HG02885 (cell line): ENCODE data around the gene PIAS1.

Source experiments
- ATAC-seq: cut with Tn5 transposase; IDR thresholded peaks from one replicate; pipeline ENCODE4 v1.9.1; 2021; ENCODE audit warnings: mild to moderate bottlenecking; ENCODE audit not compliant: unreplicated experiment, poor library complexity

Gene PIAS1

DNA sequence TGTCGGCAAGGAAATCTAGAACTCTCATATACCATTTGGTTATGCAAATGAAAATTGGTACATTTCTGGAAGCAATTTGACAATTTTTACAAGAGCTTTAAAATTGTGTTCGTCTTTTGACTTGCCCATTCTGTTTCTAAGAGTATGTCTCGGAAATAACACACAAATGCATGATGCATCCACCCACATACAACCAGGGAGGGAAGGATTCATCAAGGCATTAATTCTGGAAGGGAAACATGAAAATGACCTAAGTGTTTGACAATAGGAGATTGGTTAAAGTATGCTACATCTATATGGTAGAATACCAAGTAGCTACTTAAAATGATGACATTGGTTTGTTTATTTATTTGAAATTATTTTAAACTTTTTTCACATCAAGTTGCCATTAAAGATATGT is 58.6 kb downstream of the PIAS1 start:
- ATAC-seq = no peak

DNA sequence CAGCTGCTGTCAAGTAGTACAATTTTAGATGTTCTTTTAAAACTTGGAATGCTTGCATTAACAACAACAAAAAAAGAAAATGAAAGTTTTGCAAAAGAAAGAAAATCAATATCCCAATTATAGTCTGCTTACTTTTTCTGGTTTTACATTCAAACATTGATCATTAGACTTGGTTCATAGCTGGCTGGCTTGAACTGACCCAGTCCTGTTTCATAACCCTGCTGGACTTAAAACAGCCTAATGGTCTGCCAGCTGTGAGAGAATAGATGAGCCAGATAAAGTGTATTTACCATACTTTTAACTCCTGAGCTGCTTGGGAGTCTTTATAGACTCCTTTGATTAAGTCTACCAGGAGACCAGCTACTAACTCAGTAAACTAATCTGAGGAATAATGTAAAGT is 59.2 kb downstream of the PIAS1 start:
- ATAC-seq = no peak

DNA sequence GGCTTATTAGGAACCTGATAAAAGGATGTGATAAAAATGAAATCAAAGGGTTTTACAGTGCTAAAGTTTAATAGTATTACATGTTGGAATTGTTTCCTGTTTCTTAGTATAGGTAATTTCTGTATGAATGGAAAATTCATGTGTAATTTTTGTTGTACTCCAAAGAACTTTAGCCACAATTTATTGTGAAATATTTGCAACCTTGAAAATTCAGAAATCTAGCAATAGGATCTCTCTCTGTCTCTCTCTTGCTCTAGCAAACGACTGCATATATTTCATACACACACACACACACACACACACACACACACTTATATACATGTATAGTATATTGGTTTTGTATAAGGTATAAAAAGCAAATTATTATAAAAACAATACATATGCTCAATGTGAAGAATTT is 59.6 kb downstream of the PIAS1 start:
- ATAC-seq = no peak

DNA sequence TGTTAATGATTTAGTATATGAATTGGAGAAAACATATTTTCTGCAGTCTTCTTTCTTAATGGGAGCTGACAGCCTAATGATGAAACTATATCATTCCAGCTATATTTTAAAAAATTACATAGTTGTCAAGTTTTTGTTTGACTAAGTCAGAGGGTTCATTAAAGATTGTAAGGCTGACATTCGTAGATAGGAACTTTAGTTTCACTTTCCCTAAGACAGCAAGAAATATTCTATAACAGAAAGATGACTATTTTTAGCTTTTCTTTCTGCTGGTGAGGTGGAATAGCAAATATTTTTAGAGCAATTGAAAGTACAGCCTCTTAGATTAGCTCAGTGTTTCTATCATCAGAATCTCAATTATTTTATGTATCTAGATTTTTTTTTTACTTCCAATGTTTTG is 60.2 kb downstream of the PIAS1 start:
- ATAC-seq = no peak

DNA sequence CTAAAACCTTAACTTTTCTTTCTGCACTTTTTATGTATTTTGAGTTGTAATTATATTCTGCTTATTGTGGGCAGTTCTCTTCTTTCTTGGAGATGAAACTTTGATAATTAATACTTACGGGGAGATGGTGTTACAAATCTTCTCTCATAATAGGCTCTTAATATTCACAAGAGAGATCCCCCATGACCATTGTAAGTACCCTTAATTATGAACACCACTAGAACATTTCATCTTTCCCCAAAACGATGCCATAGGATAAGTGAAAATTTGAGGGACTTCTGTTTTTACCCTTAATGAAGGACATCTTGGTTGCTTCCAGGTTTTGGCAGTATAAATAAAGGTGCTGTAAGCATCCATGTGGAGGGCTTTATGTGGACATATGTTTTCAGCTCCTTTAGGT is 60.7 kb downstream of the PIAS1 start:
- no peak for ATAC-seq

DNA sequence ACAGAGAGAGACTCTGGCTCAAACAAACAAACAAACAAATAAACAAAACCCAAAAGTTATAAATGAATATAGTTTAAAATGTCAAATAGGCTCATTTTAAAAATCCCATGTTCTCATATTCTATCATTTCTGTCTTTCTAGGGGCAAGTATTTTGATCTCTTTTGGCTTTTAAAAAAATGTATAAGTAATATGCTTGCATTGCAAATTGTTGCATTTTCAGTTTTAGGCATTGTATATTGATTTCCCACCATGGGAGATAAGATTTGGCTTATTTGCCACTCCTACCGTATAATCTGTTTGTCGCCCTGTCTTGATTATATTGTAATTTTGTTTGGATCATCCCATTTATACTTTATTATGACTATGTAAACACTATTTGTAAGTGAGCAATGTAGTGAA is 70.6 kb downstream of the PIAS1 start:
- no peak for ATAC-seq

DNA sequence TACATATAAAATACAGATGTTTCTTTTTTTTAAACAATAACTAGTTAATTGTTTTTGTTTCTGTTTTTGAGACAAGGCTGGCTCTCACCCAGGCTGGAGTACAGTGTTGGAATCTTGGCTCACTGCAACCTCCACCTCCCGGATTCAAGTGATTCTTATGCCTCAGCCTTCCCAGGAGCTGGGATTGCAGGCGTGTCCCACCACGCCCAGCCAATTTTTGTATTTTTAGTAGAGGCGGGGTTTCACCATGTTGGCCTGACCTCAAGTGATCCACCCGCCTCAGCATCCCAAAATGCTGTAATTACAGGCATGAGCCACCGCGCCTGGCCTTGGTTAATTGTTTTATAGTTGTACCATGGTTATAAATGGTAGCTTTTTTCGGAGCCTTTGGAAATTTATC is 72.3 kb downstream of the PIAS1 start:
- ATAC-seq = no peak

DNA sequence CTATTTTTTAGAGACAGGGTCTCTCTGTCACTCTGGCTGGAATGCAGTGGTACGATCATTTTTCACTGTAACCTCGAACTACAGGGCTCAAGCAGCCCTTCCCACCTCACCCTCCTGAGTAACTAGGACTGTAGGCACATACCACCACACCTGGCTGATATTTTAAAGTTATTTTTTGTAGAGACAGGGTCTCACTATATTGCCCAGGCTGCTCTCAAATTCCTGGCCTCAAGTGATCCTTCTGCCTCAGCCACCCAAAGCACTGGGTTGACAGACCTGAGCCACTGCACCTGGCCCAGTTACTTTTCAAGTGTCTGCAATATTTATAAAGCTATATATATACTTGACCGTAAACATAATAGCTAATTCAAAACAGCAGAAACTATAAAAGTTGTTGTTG is 75.0 kb downstream of the PIAS1 start:
- ATAC-seq = no peak

DNA sequence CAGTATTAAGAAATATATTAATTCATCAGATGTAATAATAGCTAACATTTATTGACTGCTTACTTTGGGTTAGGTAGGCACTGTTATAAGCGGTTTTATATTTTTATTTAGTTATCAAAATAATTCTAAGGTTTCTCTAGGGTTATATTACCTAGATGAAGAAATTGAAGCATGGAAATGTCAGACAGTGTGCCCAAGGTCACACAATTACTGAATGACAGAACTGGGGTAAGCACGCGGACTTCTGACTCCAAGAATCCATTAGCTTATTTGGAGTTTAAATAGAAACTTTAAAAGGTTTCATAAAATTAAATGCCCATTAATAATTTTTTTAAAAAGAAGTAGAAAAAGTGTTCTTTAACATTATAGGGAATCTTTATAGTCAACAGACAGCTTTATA is 76.7 kb downstream of the PIAS1 start:
- ATAC-seq = no peak

DNA sequence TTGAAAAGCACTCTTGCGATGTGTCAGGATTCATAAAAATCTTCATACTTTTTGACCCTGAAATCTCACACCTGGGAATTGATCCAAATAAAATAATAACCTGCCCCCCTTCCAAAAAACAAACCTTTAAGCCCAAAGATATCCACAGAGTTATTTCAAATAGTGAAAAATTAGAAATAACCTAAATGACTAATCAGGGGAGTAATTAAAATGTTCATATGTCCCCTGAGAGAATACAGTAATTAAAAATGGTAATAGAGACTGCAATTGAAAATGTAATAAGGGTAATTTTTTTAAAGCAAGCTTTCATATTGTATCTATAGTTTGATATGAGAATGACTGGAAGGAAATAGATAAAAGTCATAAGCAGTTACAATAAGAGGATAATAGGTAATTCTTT is 83.0 kb downstream of the PIAS1 start:
- ATAC-seq = no peak

DNA sequence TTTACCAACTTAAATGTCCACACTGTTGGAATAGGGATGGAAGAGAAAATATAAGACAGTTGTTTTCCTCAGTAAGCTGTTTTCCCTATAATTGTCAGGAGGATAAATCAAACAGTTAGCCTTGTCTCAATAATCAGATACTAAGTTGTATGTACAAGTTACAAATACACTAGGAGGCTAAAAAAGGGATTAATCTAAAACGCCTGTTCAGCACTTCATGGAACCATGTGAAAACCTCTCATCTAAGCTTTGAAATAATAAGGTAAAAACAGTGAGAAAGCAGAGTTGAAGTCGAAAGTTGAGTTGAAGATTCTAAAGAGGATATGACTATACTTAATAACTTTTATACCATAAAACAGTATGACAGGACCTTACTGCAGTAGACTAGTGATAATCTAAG is 89.0 kb downstream of the PIAS1 start:
- no peak for ATAC-seq

DNA sequence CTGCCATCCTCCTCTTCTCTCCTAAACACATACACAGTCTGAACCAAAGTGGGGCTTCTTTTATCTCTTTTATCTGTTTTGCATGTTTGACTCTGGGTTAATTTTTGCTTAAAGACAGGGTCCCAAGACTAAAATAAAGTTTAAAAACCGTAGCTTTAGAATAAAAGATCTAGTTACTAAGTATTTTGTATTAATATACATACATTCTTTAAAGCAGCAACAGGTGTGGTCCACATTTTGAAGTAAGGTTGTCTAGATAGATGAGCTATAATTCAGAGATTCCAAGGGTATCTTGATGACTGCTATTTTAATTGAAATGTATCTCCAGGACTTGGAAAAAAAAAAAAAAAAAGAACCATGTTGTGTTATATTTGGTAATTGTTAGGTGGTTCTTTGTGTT is 89.7 kb downstream of the PIAS1 start:
- no peak for ATAC-seq

DNA sequence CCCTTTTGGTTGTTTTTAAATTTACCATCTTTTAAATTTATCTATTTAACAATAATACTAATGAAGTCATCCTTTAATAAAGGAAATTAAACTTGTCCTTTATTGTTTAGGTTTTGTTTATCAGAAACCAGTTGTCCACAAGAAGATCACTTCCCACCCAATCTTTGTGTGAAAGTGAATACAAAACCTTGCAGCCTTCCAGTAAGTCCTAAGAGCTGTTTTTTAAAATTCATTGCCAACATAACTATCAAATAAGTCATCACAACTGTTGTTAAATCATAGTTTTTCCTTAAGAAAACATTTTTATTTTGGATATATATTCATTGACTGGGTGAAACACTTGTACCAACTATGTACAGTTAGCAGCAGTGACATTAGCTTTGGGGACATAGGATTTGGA is 91.6 kb downstream of the PIAS1 start:
- ATAC-seq = no peak

DNA sequence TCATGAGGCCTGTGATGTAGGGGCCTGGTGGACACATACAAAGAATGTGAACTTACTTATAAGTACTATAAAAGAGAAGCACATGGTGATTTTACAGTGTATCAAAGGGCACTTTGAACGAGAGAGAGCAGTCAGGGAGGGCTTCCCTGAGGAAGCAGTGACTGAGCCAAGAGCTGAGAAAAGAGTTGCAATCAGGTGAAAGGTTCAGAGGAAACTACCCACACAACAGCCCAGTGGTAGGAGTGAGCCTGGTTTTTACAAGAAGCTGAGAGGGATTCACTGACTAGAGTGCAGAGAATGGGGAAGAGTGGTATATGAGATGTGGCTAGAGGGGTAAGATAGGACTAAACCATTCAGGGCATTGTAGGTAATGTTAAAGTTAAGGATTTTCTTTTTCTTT is 93.9 kb downstream of the PIAS1 start:
- ATAC-seq = no peak

DNA sequence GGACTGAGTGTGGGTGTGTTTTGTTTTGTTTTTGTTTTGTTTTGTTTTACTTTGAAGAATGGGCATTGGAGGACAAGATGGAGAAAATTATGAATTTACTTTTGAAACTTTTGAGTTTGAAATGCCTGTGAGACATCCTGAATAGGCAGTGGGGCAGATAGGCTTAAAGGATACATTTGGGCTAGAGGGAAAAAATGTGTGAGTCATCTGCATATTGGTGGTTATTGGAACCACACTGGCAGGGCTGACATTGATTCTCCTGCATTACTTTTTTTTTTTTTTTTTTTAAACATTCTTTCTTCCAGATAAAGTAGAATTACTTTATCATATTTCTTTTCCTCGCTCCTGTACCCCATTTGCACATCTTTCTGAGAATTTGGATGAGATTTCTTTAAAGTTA is 94.9 kb downstream of the PIAS1 start:
- no peak for ATAC-seq

DNA sequence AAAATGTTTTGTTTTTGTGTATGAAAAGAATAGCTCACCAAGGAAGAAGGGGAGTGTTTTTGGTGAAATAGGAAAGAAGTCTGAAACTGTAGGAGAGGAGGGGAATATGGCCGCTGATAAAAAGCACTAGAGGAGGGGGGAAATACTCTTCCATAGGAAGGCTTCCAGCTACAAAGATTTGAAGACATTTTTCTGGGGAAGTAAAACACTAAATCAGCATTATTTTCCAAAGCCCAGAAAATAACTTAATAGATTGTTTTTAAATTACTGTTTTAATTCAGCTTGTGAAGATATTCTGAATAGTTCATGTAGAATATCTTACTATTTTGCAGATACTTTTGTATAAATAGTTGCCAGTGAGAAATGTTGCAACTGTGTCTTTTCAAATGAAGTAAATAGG is 96.1 kb downstream of the PIAS1 start:
- no peak for ATAC-seq

DNA sequence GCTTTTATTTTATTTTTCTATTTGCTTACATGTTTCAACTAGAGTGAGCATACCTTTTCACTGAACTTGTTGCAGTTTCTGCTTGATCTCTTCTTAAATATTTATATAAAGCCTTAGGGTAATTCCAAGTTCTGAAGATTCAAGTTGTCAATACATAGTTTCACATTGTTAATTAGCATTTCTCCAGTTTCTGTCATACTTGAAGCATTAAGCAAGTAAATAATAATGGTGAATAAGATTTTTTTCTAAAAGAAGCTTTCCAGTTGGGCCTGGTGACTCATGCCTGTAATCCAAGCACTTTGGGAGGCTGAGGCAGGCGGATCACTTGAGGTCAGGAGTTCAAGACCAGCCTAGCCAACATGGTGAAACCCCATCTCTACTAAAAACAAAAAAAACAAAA is 97.2 kb downstream of the PIAS1 start:
- no peak for ATAC-seq

DNA sequence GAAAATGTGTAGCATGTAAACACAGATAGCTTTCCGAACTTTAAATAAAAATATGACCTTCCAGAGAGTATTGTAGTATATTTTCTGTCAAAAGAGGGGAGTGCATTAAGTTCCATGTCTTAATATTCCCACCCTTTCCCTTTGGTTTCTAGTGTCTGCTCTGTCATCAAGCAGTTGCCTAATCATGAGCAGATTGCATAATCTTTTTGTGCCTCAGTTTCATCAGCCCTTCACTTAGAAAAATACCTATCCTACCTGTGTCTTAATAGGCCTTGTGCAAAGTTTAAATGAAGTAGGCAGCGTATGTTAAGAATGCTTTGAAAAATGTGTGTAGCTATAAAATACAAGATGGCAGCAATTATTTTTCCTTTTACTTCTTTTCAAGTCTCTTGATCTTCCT is 98.2 kb downstream of the PIAS1 start:
- no peak for ATAC-seq

DNA sequence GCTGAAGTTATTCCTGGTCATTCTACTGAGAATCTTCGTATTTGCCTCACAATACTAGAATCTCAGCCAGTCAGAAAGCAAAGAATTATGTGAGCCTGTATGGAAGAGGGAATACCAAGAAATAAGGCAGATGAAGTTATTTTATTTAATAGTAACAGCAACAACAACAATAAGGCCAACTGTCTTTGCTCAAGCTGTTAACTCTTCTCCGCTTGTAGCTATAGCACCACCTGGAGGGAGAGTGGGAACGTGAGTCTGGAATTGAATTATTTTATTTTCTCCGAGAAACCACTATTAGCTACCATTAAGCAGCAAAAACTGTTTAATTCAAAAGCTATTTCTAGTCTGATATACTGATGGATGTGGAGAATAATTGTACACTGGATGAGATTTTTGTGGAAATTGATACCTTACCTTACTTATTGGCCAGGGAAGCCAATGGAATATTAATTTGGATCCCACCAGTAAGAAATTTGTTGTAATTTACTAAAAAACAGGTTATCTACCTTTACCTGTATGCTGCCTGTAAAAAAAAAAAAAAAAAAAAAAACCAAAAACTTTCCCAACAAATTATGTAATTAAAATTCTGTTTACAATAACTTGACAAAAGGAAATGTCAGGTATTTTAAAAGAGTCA is 100.9 kb downstream of the PIAS1 start:
- ATAC-seq = no peak

DNA sequence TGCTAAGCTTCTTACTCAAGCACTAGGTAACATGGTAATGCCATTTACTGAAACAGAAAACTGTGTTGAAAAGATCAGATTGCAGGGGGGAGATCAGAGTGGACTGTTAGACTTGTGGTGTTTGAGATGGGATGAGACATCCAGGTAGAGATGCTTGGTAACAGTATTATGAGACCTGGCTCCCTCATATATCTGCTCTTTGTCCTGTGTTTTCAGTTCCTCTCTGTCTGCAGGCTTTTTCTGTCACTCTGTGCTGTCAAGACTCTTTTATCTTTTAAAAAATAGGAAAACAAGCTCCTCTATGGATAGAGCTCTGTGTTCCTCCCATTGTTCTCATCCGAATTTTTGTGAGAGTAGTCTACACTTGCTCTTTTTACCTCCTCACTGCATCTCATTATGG is 103.0 kb downstream of the PIAS1 start:
- ATAC-seq = no peak

DNA sequence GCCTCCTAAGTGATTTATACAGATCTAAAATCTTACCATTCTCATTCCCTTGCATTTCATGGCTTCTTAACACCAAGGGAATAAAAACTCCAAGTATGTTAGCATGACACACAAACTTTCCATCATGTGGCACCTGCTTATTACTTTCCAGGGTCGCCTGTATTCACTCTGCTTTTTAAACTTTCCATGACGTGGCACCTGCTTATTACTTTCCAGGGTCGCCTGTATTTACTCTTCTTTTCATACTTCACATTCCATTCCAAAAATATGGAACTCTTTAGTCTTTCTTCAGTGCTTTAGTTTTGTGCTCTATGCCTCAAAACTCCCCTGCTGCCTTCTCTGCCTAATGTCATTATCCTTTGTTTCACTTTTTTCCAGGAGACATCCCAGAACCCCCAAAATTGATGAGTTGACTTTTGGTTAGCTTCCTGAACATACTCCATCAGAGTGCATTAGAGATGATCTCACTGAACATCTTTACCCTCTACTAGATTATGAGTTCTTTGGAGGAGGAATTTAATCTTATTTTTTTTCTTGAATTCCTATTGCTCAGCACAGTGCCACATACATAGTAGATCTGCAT is 104.0 kb downstream of the PIAS1 start:
- ATAC-seq = no peak

DNA sequence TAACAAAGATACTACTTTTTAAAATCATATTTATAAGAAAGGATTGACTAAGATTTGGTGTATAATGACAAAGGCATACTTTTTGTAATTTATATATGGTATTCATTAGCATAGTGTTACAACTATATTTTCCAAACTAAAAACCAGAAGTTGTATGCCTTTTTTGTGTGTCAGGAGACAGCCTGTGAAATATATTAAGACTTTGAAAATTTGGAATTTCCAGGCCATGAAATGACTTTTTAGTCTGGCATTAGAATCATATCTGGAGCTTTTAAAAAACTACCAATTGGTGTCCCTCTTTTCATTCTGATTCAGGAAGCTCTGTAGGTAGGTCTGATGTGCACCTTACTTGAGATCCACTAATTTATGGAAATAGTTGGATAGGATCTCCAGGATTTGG is 109.1 kb downstream of the PIAS1 start:
- ATAC-seq = no peak

DNA sequence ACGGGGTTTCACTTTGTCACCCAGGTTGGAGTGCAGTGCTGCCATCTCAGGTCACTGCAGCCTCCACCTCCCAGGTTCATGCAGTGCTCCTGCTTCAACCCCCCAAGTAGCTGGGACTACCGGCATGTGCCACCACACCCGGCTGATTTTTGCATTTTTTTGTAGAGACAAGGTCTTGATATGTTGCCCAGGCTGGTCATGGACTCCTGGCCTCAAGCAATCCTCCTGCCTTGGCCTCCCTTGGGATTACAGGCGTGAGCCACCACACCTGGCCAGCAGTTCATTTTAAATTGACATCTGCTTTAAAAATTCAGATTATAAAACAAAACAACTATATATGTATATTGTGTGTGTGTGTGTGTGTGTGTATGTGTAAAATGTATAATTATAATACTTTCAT is 112.7 kb downstream of the PIAS1 start:
- no peak for ATAC-seq
